GM12874 (cell line): ENCODE data around the gene FILIP1.

Experiments
- TF ChIP-seq, protein P1 (sequence below): IDR thresholded peaks from 2 replicates; pipeline ENCODE4 v1.5.1; 2011; ENCODE audit warnings: low read depth, mild to moderate bottlenecking, control low read depth, low read length, moderate library complexity; ENCODE audit not compliant: insufficient read depth

The FILIP1 gene

GRCh38 chr6:75284632-75285282 lies 208.8 kb downstream of the FILIP1 start, which contains the start of gene TMEM30A:
Gene TMEM30A, minus strand, starts transcription at chr6:75284792. Its CDS starts 154 bp downstream, at chr6:75284638.
- TF ChIP-seq, protein P1, sequence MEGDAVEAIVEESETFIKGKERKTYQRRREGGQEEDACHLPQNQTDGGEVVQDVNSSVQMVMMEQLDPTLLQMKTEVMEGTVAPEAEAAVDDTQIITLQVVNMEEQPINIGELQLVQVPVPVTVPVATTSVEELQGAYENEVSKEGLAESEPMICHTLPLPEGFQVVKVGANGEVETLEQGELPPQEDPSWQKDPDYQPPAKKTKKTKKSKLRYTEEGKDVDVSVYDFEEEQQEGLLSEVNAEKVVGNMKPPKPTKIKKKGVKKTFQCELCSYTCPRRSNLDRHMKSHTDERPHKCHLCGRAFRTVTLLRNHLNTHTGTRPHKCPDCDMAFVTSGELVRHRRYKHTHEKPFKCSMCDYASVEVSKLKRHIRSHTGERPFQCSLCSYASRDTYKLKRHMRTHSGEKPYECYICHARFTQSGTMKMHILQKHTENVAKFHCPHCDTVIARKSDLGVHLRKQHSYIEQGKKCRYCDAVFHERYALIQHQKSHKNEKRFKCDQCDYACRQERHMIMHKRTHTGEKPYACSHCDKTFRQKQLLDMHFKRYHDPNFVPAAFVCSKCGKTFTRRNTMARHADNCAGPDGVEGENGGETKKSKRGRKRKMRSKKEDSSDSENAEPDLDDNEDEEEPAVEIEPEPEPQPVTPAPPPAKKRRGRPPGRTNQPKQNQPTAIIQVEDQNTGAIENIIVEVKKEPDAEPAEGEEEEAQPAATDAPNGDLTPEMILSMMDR: no peak

DNA sequence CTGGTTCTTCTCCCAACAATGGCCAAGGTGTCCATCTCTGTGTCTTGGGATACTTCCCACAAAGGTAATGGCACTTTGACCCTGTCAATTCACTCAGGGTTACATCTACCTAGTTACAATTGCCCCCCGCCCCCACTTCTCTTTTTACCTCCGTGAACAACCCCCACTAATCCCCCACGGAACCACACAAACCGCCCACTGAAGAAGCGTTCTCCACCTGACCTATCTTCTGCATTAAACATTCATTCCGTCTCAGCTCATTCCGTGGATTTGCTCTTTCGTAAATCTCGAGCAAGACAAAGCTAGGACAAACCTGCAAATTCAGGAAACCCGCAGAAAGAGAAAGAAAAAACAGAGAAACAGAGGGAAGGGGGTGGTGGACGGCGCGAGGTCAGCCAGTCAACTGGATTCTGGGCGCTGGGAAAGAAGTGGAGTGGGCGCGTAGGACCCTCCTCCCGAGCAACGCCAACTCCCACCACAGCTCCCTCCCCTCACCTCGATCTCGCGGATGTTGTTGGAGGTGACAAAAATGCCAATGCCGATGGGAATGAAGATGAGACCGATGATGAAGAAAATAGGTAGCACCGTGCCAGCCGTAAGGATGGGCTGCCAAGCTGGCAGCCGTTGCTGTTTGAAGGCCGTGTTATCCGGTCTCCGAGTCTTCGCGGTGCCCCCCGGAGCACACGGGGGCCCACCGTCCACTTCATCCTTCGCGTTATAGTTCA lies 209.5 kb downstream of the FILIP1 start:
- TF ChIP-seq, protein P1: no peak

- TF ChIP-seq, protein P1: no peak
Observed at GRCh38 chr6:75282706-75283105, 210.9 kb downstream of the FILIP1 start.

GRCh38 chr6:75281653-75282052 lies 211.9 kb downstream of the FILIP1 start:
- TF ChIP-seq, protein P1: no peak

- TF ChIP-seq, protein P1: no peak
Observed at GRCh38 chr6:75280131-75280855, 213.3 kb downstream of the FILIP1 start.

- TF ChIP-seq, protein P1: no peak
Observed at GRCh38 chr6:75279418-75279817, 214.2 kb downstream of the FILIP1 start.

- TF ChIP-seq, protein P1: no peak
Observed at GRCh38 chr6:75278474-75279077, 215.0 kb downstream of the FILIP1 start.
